Neural progenitor cell (in vitro differentiated cells): Measurements from ENCODE around the gene NAA25.

Experiments
- CTCF ChIP-seq: fragments of 200-600 bp; sonication (generic); IDR thresholded peaks from 2 replicates; pipeline ENCODE4 v1.5.1; 2017; ENCODE audit warnings: antibody characterized with exemption, mild to moderate bottlenecking
- EZH2 ChIP-seq: fragments of 200-600 bp; sonication (generic); IDR thresholded peaks from 2 replicates; pipeline ENCODE4 v1.6.1; 2017; ENCODE audit warnings: antibody characterized with exemption, mild to moderate bottlenecking, moderate library complexity
- EZH2phosphoT487 ChIP-seq: fragments of 200-600 bp; sonication (generic); IDR thresholded peaks from 2 replicates; pipeline ENCODE4 v1.6.1; 2017; ENCODE audit warnings: antibody characterized with exemption

GRCh38 chr12:112046003-112046402 is 62.6 kb downstream of the NAA25 start:
- TF ChIP-seq EZH2phosphoT487 (no peak), CTCF (no peak), EZH2 (no peak)
